K562 (cell line): ENCODE data around the gene RBMS3. TPM values are rescaled to one million over a fixed set of nuclear protein-coding genes. Genes with fewer than 3 reads are reported as not detected.

ENCODE experiments used
- CHAMP1 ChIP-seq: fragments of 450-650 bp; IDR thresholded peaks from 2 replicates; pipeline ENCODE4 v1.6.1; 2016; ENCODE audit warnings: mild to moderate bottlenecking
- CREB1 ChIP-seq, 2 experiments: sonication (generic) in 1 of 2; formaldehyde crosslinking in 1 of 2; IDR thresholded peaks; 2 replicates each; pipeline versions ENCODE4 v1.6.1 to v1.8.0; 2012 to 2022; ENCODE audit warnings: inconsistent platforms in 1 of 2, mild to moderate bottlenecking in 1 of 2, missing genetic modification reagents in 1 of 2, moderate library complexity in 1 of 2
- GTF2F1 ChIP-seq: IDR thresholded peaks from 2 replicates; pipeline ENCODE4 v1.6.1; 2011; ENCODE audit warnings: low read depth, low read length, improper control_type of control experiment
- HNRNPK ChIP-seq: fragments of 200-400 bp; formaldehyde crosslinking; IDR thresholded peaks from one replicate; pipeline ENCODE4 v1.6.1; 2018; ENCODE audit warnings: mild to moderate bottlenecking, low read depth, low read length; ENCODE audit not compliant: poor library complexity, severe bottlenecking
- NRF1 ChIP-seq, 2 experiments: fragments of 450-650 bp; IDR thresholded peaks in 1 of 2; conservative IDR thresholded peaks in 1 of 2; 2 replicates each; pipeline ENCODE4 v1.6.1; 2014; ENCODE audit warnings: mild to moderate bottlenecking in 2 of 2
- POLR2B ChIP-seq: fragments of 450-650 bp; IDR thresholded peaks from 2 replicates; pipeline ENCODE4 v1.6.1; 2018; ENCODE audit warnings: low read depth; ENCODE audit not compliant: partially characterized antibody
- RBM14 ChIP-seq: fragments of 200-400 bp; formaldehyde crosslinking; IDR thresholded peaks from 2 replicates; pipeline ENCODE4 v1.6.1; 2018; ENCODE audit warnings: low read depth, mild to moderate bottlenecking, low read length, moderate library complexity, borderline replicate concordance; ENCODE audit not compliant: insufficient read depth
- ZNF263 ChIP-seq: sonication (generic); formaldehyde crosslinking; IDR thresholded peaks from 2 replicates; pipeline ENCODE4 v1.8.0; 2022; ENCODE audit warnings: mild to moderate bottlenecking, missing genetic modification reagents, borderline replicate concordance
- ZNF354B ChIP-seq: fragments of 250-450 bp; sonication (Bioruptor Pico); IDR thresholded peaks from 2 replicates; pipeline ENCODE4 v1.4.0; 2020
- ZNF445 ChIP-seq: fragments of 250-450 bp; sonication (Bioruptor Pico); IDR thresholded peaks from 2 replicates; pipeline ENCODE4 v1.4.0; 2020; ENCODE audit warnings: low read depth, mild to moderate bottlenecking, moderate library complexity
- polyA plus RNA-seq, 8 experiments: library from polyadenylated mRNA; depleted of rRNA in 4 of 8; stranded (reverse) in 5 of 8; unstranded in 3 of 8; fragments of >200 nt; fragmentation: Nextera tagmentation in 2 of 8; fragmentation: Illumina TruSeq in 1 of 8; extraction: Ambion mirVana in 2 of 8; extraction: Trizol in 1 of 8; gene quantifications; 2 replicates each; pipeline versions ENCODE4 v1.2.1 to v1.2.3, GENCODE V29; 2011 to 2014; ENCODE audit warnings: inconsistent platforms in 1 of 8, missing spikeins in 1 of 8
- total RNA-seq, 7 experiments: library from RNA; depleted of rRNA in 6 of 7; stranded (reverse); fragments of >200 nt in 6 of 7; fragmentation: Illumina TruSeq in 2 of 7; extraction: Trizol in 2 of 7; gene quantifications; 2 replicates each; pipeline versions ENCODE4 v1.2.1 to v1.2.3, GENCODE V29; 2011 to 2021; ENCODE audit warnings: low replicate concordance in 1 of 7

RBMS3 gene
- total and polyA plus RNA-seq, 9 of the 15 experiments (the other 6 are each of a cell fraction or from before 2014, with no cell fraction given) = 0.20 TPM; not detected in 8

GRCh38 chr3:29329986-29330890, 49.4 kb downstream of the RBMS3 start (continued):
- TF ChIP-seq POLR2B (no peak), ZNF263 (no peak), CHAMP1 (no peak), RBM14 (no peak), CREB1 (IDR thresholded peaks at IDR 0.05) (no peak), CREB1 (CRISPR knock-in tag; IDR thresholded peaks at IDR 0.05) (no peak), ZNF354B (CRISPR knock-in tag) (no peak), NRF1 (conservative IDR thresholded peaks at IDR 0.05 in 1 of 2, IDR thresholded peaks at IDR 0.05 in 1 of 2) (no peak), GTF2F1 (no peak), HNRNPK (no peak), ZNF445 (no peak)
